Keratinocyte (primary cell): Measurements from ENCODE around the gene NANOS3. TPM values are rescaled to one million over a fixed set of nuclear protein-coding genes. Genes with fewer than 3 reads are reported as not detected.

Experiments
- DNase-seq: peaks from one replicate; pipeline ENCODE4 v3.0.0-alpha.2; 2011; ENCODE audit warnings: low read depth, missing footprints, low spot score
- FAIRE-seq: peaks from 2 replicates; lab custom pipeline; 2011; peaks lifted over from hg19 to GRCh38; lab: Jason Lieb, UNC
- H2AFZ ChIP-seq: 2 replicates; pipeline ENCODE4 v1.6.0; 2012; ENCODE audit warnings: low read length, control low read depth, inconsistent platforms; ENCODE audit not compliant: control insufficient read depth
- H3K27ac ChIP-seq: 2 replicates; pipeline ENCODE4 v1.5.1; 2011; ENCODE audit warnings: low read length; ENCODE audit not compliant: control insufficient read depth, insufficient read depth
- H3K27me3 ChIP-seq: 3 replicates; pipeline ENCODE4 v1.6.0; 2011; ENCODE audit warnings: low read length; ENCODE audit not compliant: control insufficient read depth, insufficient read depth; ENCODE audit errors: extremely low read depth
- H3K36me3 ChIP-seq, 2 experiments: 2 replicates in 1 of 2; 3 replicates in 1 of 2; pipeline ENCODE4 v1.5.1; 2011; ENCODE audit warnings: low read length in 2 of 2, mild to moderate bottlenecking in 1 of 2; ENCODE audit not compliant: control insufficient read depth in 2 of 2, insufficient read depth in 2 of 2; ENCODE audit errors: extremely low read depth in 1 of 2
- H3K4me1 ChIP-seq: 3 replicates; pipeline ENCODE4 v1.5.1; 2011; ENCODE audit warnings: low read length; ENCODE audit not compliant: control insufficient read depth, insufficient read depth; ENCODE audit errors: extremely low read depth
- H3K4me2 ChIP-seq: 3 replicates; pipeline ENCODE4 v1.6.0; 2011; ENCODE audit warnings: low read depth, low read length; ENCODE audit not compliant: control insufficient read depth, insufficient read depth; ENCODE audit errors: extremely low read depth
- H3K4me3 ChIP-seq, 3 experiments: fragments of 200-600 bp in 1 of 3; sonication (generic) in 1 of 3; 2 replicates in 2 of 3; 3 replicates in 1 of 3; pipeline ENCODE4 v1.5.1; 2011 to 2016; ENCODE audit warnings: low read length in 3 of 3, mild to moderate bottlenecking in 3 of 3, control low read depth in 2 of 3, inconsistent platforms in 1 of 3, low read depth in 1 of 3, mixed read lengths in 1 of 3, mixed run types in 1 of 3, moderate library complexity in 1 of 3; ENCODE audit not compliant: control insufficient read depth in 2 of 3, insufficient read depth in 2 of 3; ENCODE audit errors: extremely low read depth in 1 of 3
- H3K79me2 ChIP-seq: 2 replicates; pipeline ENCODE4 v1.6.0; 2012; ENCODE audit warnings: low read length; ENCODE audit not compliant: control insufficient read depth, insufficient read depth
- H3K9ac ChIP-seq: 3 replicates; pipeline ENCODE4 v1.6.0; 2011; ENCODE audit warnings: low read length; ENCODE audit not compliant: control insufficient read depth, insufficient read depth; ENCODE audit errors: extremely low read depth
- H3K9me1 ChIP-seq: 3 replicates; pipeline ENCODE4 v1.6.0; 2011; ENCODE audit warnings: low read length; ENCODE audit not compliant: control insufficient read depth, insufficient read depth; ENCODE audit errors: extremely low read depth
- H3K9me3 ChIP-seq: 2 replicates; pipeline ENCODE4 v1.5.1; 2012; ENCODE audit warnings: low read depth, low read length; ENCODE audit not compliant: control insufficient read depth
- H4K20me1 ChIP-seq: 3 replicates; pipeline ENCODE4 v1.6.0; 2011; ENCODE audit warnings: low read length; ENCODE audit not compliant: control insufficient read depth, insufficient read depth; ENCODE audit errors: extremely low read depth
- EZH2 ChIP-seq: IDR thresholded peaks from one replicate; pipeline ENCODE4 v1.6.1; 2012; ENCODE audit warnings: inconsistent platforms, mild to moderate bottlenecking, low read length, moderate library complexity
- dilution Hi-C: fragments of 300-500 bp; cut with MboI; formaldehyde crosslinking; loops from one replicate; pipeline ENCODE4 v1.7.0; 2020; ENCODE audit warnings: low sequenced_read_pairs; ENCODE audit not compliant: extremely low pct_ligation_motif_present
- polyA plus RNA-seq, 5 experiments: library from polyadenylated mRNA; depleted of rRNA in 3 of 5; stranded (reverse) in 3 of 5; stranded (forward) in 1 of 5; unstranded in 1 of 5; fragments of >200 nt; gene quantifications; 1 replicate in 1 of 5; 2 replicates in 3 of 5; 3 replicates in 1 of 5; pipeline versions ENCODE4 v1.2.1 to v1.2.3, GENCODE V29; 2011 to 2012; ENCODE audit warnings: missing spikeins in 2 of 5, low read depth in 1 of 5, low replicate concordance in 1 of 5
- TF ChIP-seq, protein P1 (sequence below), 3 experiments: IDR thresholded peaks in 1 of 3; conservative IDR thresholded peaks in 1 of 3; optimal IDR thresholded peaks in 1 of 3; 2 replicates in 2 of 3; 3 replicates in 1 of 3; pipeline versions ENCODE3 to v1.5.1; 2011; ENCODE audit warnings: low read length in 3 of 3, mild to moderate bottlenecking in 3 of 3, moderate library complexity in 2 of 3, control low read depth in 1 of 3, inconsistent platforms in 1 of 3; ENCODE audit not compliant: insufficient read depth in 2 of 3; ENCODE audit errors: extremely low read depth in 1 of 3

The NANOS3 gene
- polyA plus RNA-seq, 1 donor (not counting 4 experiments of a cell fraction or from before 2014, with no cell fraction given) = 0.18 TPM

- H3K4me2 ChIP-seq = peak overlapping the region; percentile 48
These were observed 3.0 kb upstream of the NANOS3 start for GRCh38 chr19:13873834-13874515.

DNA sequence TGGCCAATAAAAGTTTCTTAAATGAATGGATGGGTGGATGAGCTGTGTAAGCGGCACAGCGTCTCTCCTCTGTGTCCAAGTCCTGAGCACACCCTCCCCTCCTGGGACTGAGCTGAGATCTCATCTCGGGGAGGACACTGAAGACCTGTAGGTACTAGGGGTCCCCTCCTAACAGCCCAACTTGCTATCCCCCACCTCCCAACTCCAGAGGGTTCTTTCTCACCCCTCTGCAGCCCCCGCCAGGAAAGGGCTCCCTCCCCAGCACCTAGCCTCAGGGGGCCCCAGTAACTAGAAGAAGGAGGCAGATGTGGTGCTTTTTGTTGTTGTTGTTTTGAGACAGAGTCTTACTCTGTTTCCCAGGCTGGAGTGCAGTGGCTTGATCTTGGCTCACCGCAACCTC is 1.1 kb upstream of the NANOS3 start:
- Histone ChIP-seq H3K9ac (no peak overlapping the region), H3K9me3 (no peaks in the 10 kb centered on the region), H3K36me3 (no peaks in the 10 kb centered on the region), H3K4me3 (no peak overlapping the region), H3K27ac (no peak overlapping the region), H2AFZ (no peak overlapping the region), H3K4me2 (no peak overlapping the region), H3K4me1 (peaks cover 11% of the 10 kb centered on the region), H3K79me2 (no peaks in the 10 kb centered on the region), H4K20me1 (no peaks in the 10 kb centered on the region), H3K27me3 (no peaks in the 10 kb centered on the region), H3K9me1 (peaks cover 2% of the 10 kb centered on the region)
- dilution Hi-C loops = no loop called here
- TF ChIP-seq, protein P1, sequence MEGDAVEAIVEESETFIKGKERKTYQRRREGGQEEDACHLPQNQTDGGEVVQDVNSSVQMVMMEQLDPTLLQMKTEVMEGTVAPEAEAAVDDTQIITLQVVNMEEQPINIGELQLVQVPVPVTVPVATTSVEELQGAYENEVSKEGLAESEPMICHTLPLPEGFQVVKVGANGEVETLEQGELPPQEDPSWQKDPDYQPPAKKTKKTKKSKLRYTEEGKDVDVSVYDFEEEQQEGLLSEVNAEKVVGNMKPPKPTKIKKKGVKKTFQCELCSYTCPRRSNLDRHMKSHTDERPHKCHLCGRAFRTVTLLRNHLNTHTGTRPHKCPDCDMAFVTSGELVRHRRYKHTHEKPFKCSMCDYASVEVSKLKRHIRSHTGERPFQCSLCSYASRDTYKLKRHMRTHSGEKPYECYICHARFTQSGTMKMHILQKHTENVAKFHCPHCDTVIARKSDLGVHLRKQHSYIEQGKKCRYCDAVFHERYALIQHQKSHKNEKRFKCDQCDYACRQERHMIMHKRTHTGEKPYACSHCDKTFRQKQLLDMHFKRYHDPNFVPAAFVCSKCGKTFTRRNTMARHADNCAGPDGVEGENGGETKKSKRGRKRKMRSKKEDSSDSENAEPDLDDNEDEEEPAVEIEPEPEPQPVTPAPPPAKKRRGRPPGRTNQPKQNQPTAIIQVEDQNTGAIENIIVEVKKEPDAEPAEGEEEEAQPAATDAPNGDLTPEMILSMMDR (optimal IDR thresholded peaks at IDR 0.05 in 1 of 3, IDR thresholded peaks at IDR 0.05 in 1 of 3, conservative IDR thresholded peaks at IDR 0.05 in 1 of 3; ENCODE audit: extremely low read depth in 1 of 3, insufficient read depth in 2 of 3, low read length in 3 of 3) = no peak
- TF ChIP-seq EZH2 = no peak
- DNase-seq (no peak), FAIRE-seq (no peak)

More at GRCh38 chr19:13873834-13874515, 3.0 kb upstream of the NANOS3 start:
- Histone ChIP-seq H3K27me3 (no peaks in the 10 kb centered on the region), H3K9me1 (no peaks in the 10 kb centered on the region), H3K4me1 (peaks cover 5% of the 10 kb centered on the region), H3K36me3 (no peaks in the 10 kb centered on the region), H3K4me3 (no peak overlapping the region), H3K27ac (no peak overlapping the region), H2AFZ (peak overlapping the region; percentile 23), H3K79me2 (no peaks in the 10 kb centered on the region), H4K20me1 (no peaks in the 10 kb centered on the region), H3K9ac (no peak overlapping the region), H3K9me3 (no peaks in the 10 kb centered on the region)
- no peak for TF ChIP-seq EZH2
- TF ChIP-seq, protein P1 (optimal IDR thresholded peaks at IDR 0.05 in 1 of 3, IDR thresholded peaks at IDR 0.05 in 1 of 3, conservative IDR thresholded peaks at IDR 0.05 in 1 of 3; ENCODE audit: extremely low read depth in 1 of 3, insufficient read depth in 2 of 3, low read length in 3 of 3) = no peak
- FAIRE-seq = no peak
- dilution Hi-C loops = no loop called here
- no peak for DNase-seq
